WTC11 (cell line): ENCODE results near the gene PPIP5K2. TPM values are rescaled to one million over a fixed set of nuclear protein-coding genes. Genes with fewer than 3 reads are reported as not detected.

Experiments
- ATAC-seq: fragments of 200-7000 bp; cut with Tn5 transposase; 2 replicates; pipeline ENCODE4 v1.10.0; 2021; ENCODE audit warnings: mild to moderate bottlenecking, moderate library complexity
- CTCF ChIA-PET: fragments of 300-600 bp; sonication (Branson Sonifier 250); formaldehyde crosslinking; loops from one replicate; lab custom pipeline; 2021; ENCODE audit warnings: antibody characterized with exemption; lab: Charles Lee
- POLR2A ChIA-PET: fragments of 350-600 bp; sonication (Branson Sonifier 250); formaldehyde crosslinking; loops from one replicate; lab custom pipeline; 2021; ENCODE audit warnings: antibody characterized with exemption; lab: Charles Lee
- DNase-seq: peaks from one replicate; pipeline ENCODE4 v3.0.0; 2021; ENCODE audit warnings: low spot score
- H3K27ac Mint-ChIP-seq: 2 replicates; pipeline ENCODE4 v1.8.0; 2021; ENCODE audit warnings: mixed read lengths
- H3K27me3 Mint-ChIP-seq: 2 replicates; pipeline ENCODE4 v1.8.0; 2021; ENCODE audit warnings: low read depth, mild to moderate bottlenecking, moderate library complexity, mixed read lengths
- H3K36me3 Mint-ChIP-seq: 2 replicates; pipeline ENCODE4 v1.8.0; 2021; ENCODE audit warnings: mixed read lengths
- H3K4me1 Mint-ChIP-seq: 2 replicates; pipeline ENCODE4 v1.8.0; 2022; ENCODE audit warnings: mixed read lengths
- H3K4me3 Mint-ChIP-seq: 2 replicates; pipeline ENCODE4 v1.8.0; 2021; ENCODE audit warnings: mild to moderate bottlenecking, moderate library complexity, mixed read lengths
- H3K9me3 Mint-ChIP-seq: 2 replicates; pipeline ENCODE4 v1.8.0; 2021; ENCODE audit warnings: mixed read lengths
- AFF4 ChIP-seq: sonication (generic); formaldehyde crosslinking; IDR thresholded peaks from 2 replicates; pipeline ENCODE4 v1.8.1; 2023; ENCODE audit warnings: mild to moderate bottlenecking, missing genetic modification reagents, borderline replicate concordance
- ELF4 ChIP-seq: sonication (generic); formaldehyde crosslinking; IDR thresholded peaks from 2 replicates; pipeline ENCODE4 v1.8.1; 2022; ENCODE audit warnings: low read depth, mild to moderate bottlenecking, moderate library complexity, missing genetic modification reagents
- ERG ChIP-seq: fragments of 250-450 bp; sonication (Bioruptor Pico); IDR thresholded peaks from 2 replicates; pipeline ENCODE4 v1.8.0; 2021; ENCODE audit warnings: mild to moderate bottlenecking
- ESRRA ChIP-seq: sonication (generic); formaldehyde crosslinking; IDR thresholded peaks from 2 replicates; pipeline ENCODE4 v1.8.1; 2022; ENCODE audit warnings: mild to moderate bottlenecking, missing genetic modification reagents, borderline replicate concordance
- FOXJ3 ChIP-seq: sonication (generic); formaldehyde crosslinking; IDR thresholded peaks from 2 replicates; pipeline ENCODE4 v1.9.0; 2021; ENCODE audit warnings: missing genetic modification reagents, mild to moderate bottlenecking, borderline replicate concordance
- FOXP4 ChIP-seq: sonication (generic); formaldehyde crosslinking; IDR thresholded peaks from 2 replicates; pipeline ENCODE4 v1.8.0; 2022; ENCODE audit warnings: mild to moderate bottlenecking, missing genetic modification reagents
- GTF2I ChIP-seq: fragments of 250-450 bp; sonication (Bioruptor Pico); conservative IDR thresholded peaks from 2 replicates; pipeline ENCODE4 v1.4.0; 2021; ENCODE audit warnings: mild to moderate bottlenecking
- IRF2 ChIP-seq: sonication (generic); formaldehyde crosslinking; IDR thresholded peaks from 2 replicates; pipeline ENCODE4 v1.8.0; 2022; ENCODE audit warnings: low read depth, missing genetic modification reagents, borderline replicate concordance
- NR1H2 ChIP-seq: sonication (generic); formaldehyde crosslinking; IDR thresholded peaks from 2 replicates; pipeline ENCODE4 v1.9.0; 2021; ENCODE audit warnings: mild to moderate bottlenecking, moderate library complexity, missing genetic modification reagents
- PRDM15 ChIP-seq: sonication (generic); formaldehyde crosslinking; IDR thresholded peaks from 2 replicates; pipeline ENCODE4 v1.8.0; 2022; ENCODE audit warnings: missing genetic modification reagents
- PRRX2 ChIP-seq: fragments of 250-450 bp; sonication (Bioruptor Pico); IDR thresholded peaks from 2 replicates; pipeline ENCODE4 v1.8.0; 2021; ENCODE audit warnings: mild to moderate bottlenecking
- RORB ChIP-seq: fragments of 250-450 bp; sonication (Bioruptor Pico); IDR thresholded peaks from 2 replicates; pipeline ENCODE4 v1.9.0; 2021; ENCODE audit warnings: mild to moderate bottlenecking
- SMAD4 ChIP-seq: sonication (generic); formaldehyde crosslinking; IDR thresholded peaks from 2 replicates; pipeline ENCODE4 v1.8.0; 2022; ENCODE audit warnings: mild to moderate bottlenecking, missing genetic modification reagents
- ZNF219 ChIP-seq: sonication (generic); formaldehyde crosslinking; IDR thresholded peaks from 2 replicates; pipeline ENCODE4 v1.8.0; 2023; ENCODE audit warnings: missing genetic modification reagents, mild to moderate bottlenecking, borderline replicate concordance
- ZNF263 ChIP-seq: sonication (generic); formaldehyde crosslinking; IDR thresholded peaks from 2 replicates; pipeline ENCODE4 v1.8.1; 2022; ENCODE audit warnings: low read depth, mild to moderate bottlenecking, moderate library complexity, missing genetic modification reagents
- ZNF532 ChIP-seq: fragments of 250-450 bp; sonication (Bioruptor Pico); IDR thresholded peaks from 2 replicates; pipeline ENCODE4 v1.9.0; 2021; ENCODE audit warnings: mild to moderate bottlenecking, borderline replicate concordance
- ZNF671 ChIP-seq: fragments of 250-450 bp; sonication (Bioruptor Pico); IDR thresholded peaks from 2 replicates; pipeline ENCODE4 v1.8.0; 2021; ENCODE audit warnings: mild to moderate bottlenecking
- ZSCAN18 ChIP-seq: fragments of 250-450 bp; sonication (Bioruptor Pico); IDR thresholded peaks from 2 replicates; pipeline ENCODE4 v2.1.2; 2022; ENCODE audit warnings: mild to moderate bottlenecking, moderate library complexity
- total RNA-seq: library from RNA; stranded (reverse); gene quantifications from 3 replicates; pipeline ENCODE4 v1.2.3, GENCODE V29; 2021

PPIP5K2 gene
- total RNA-seq, 1 experiment from 2014 or later, result 67.6 TPM

- TF ChIP-seq RORB, result no peak
- TF ChIP-seq ZNF671 (CRISPR knock-in tag), result no peak
- no peak for TF ChIP-seq FOXJ3 (CRISPR knock-in tag)
- no peak for TF ChIP-seq PRRX2
- TF ChIP-seq GTF2I (CRISPR knock-in tag), result no peak
- TF ChIP-seq ZNF219 (CRISPR knock-in tag), result no peak
- TF ChIP-seq ERG (CRISPR knock-in tag), result no peak
- no peak for TF ChIP-seq ELF4 (CRISPR knock-in tag)
These were observed 12.0 kb upstream of the PPIP5K2 start (continued) for GRCh38 chr5:103108086-103108485.

GRCh38 chr5:103109277-103109676 is 10.8 kb upstream of the PPIP5K2 start:
- 0 out of 2 replicates have a peak overlapping the region, but pooled peaks have one; percentile 20 for H3K27ac Mint-ChIP-seq
- H3K36me3 Mint-ChIP-seq, result no peaks in the 10 kb centered on the region; the same call in 1 of the 2 replicates
- H3K27me3 Mint-ChIP-seq, result no peaks in the 10 kb centered on the region
- DNase-seq (no peak), ATAC-seq (peak; percentile 41)
- ChIA-PET CTCF (interaction anchor here (0.8 to 1.1 kb wide), 5 partner anchors 30 to 813 kb away, joined by 3 to 4 read pairs (median 3); no protein-coding TSS in a partner anchor), POLR2A (interaction anchor here (1.2 kb wide), 1 partner anchor 11 kb away, joined by 13 read pairs; the partner anchor contains the start of genes GIN1 and PPIP5K2)
- peaks cover 24% of the 10 kb centered on the region for H3K4me1 Mint-ChIP-seq
- peaks cover 6% of the 10 kb centered on the region for H3K9me3 Mint-ChIP-seq
- H3K4me3 Mint-ChIP-seq, result no peak overlapping the region
- TF ChIP-seq ZSCAN18 (CRISPR knock-in tag), result no peak
- TF ChIP-seq SMAD4, result no peak
- no peak for TF ChIP-seq NR1H2 (CRISPR knock-in tag)
- no peak for TF ChIP-seq PRDM15 (CRISPR knock-in tag)
- no peak for TF ChIP-seq AFF4 (CRISPR knock-in tag)
- TF ChIP-seq ZNF532 (CRISPR knock-in tag), result no peak
- TF ChIP-seq ESRRA (CRISPR knock-in tag), result no peak
- no peak for TF ChIP-seq FOXP4 (CRISPR knock-in tag)
- TF ChIP-seq IRF2 (CRISPR knock-in tag), result no peak
- no peak for TF ChIP-seq ZNF263 (CRISPR knock-in tag)
